ENCODE measurements around the gene ZCCHC4. TPM values are rescaled to one million over a fixed set of nuclear protein-coding genes. Genes with fewer than 3 reads are reported as not detected.

Gene ZCCHC4
- total and polyA plus RNA-seq, 4 experiments from 2014 or later: 9.2 to 14.4 (median 12.8) TPM

DNA sequence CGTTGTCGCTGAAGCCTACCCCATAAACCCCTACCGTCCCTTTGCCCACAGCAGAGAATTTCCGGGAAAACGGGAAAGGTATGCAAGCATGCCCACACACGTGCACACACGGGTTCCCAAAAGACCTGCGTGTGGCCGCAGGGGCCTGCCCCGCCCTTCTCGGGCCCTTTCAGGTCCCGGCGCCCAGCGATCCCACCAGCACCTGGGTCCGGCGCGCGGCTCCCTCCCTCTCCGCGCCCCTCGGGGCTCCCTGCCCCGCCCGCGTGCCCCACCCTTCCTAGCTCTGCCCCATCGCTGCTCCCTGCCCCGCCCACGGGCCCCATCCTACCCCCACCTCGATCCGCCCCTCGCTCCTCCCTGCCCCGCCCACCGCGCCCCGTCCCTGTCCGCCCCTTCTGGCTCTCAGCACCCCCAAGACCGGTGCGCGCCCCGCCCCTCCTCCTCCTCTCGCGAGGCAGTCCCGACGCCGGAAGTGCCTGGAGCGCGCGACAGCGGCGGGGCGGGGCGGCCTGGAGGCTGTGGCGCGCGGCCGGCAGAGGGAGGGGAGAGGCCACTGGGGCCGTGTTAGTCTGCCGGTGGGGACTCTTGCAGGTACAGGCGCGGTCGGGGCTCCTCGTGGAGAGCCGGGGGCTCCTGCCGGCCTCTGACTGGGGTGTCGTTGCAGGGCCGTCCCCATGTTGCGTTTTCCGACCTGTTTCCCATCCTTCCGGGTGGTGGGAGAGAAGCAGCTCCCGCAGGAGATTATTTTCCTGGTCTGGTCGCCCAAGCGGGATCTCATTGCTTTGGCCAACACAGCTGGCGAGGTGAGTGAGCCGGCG, 64.4 kb downstream of the ZCCHC4 start, which contains the start of gene ANAPC4:
ANAPC4 (plus strand) TSS at position 510 of the 818 bp plus-strand sequence; CDS start at position 675, 165 bp downstream.
- Mint-ChIP-seq H3K27me3 (no peaks in the 10 kb centered on the region), H3K27ac (peak within 1 kb of the TSS; percentile 65 to 92 (median 89)), H3K4me3 (peak within 1 kb of the TSS in 1 of 8 donors; percentile 80), H3K4me1 (peaks cover 3 to 13% (median 10%) of the 10 kb centered on the region in 4 donors), H3K9me3 (no peaks in the 10 kb centered on the region), H3K36me3 (peaks cover 9 to 14% of the 10 kb centered on the region in 2 donors)
- ChIA-PET CTCF (ENCODE audit: partially characterized antibody) (interaction anchor here (0.6 to 4.2 kb wide), 3 partner anchors 10 to 120 kb away, joined by 3 to 29 read pairs (median 22); partner anchors contain the start of gene ZCCHC4), POLR2A (ENCODE audit: partially characterized antibody) (interaction anchor here (0.5 to 3.0 kb wide), 9 partner anchors 9 to 792 kb away, joined by 3 to 26 read pairs (median 4); partner anchors contain the start of genes DHX15, PI4K2B, SEPSECS and ZCCHC4)
- Histone ChIP-seq H3K4me3 (ENCODE audit: low read length in 2 of 2) (peak within 1 kb of the TSS; percentile 57 to 95), H3K27me3 (ENCODE audit: insufficient read depth, low read length) (no peaks in the 10 kb centered on the region), H3K4me1 (ENCODE audit: insufficient read depth, low read length) (peaks cover 24% of the 10 kb centered on the region), H3K27ac (ENCODE audit: low read depth, low read length) (peak within 1 kb of the TSS; percentile 73), H3K36me3 (ENCODE audit: insufficient read depth, low read length) (peaks cover 6% of the 10 kb centered on the region), H3K9me3 (ENCODE audit: control insufficient read depth in 1 of 2, low read length in 2 of 2) (no peaks in the 10 kb centered on the region)
- intact Hi-C loops (cut with micrococcal nuclease): loop anchor here (1.0 to 10.0 kb wide), 8 partner anchors 65 to 1480 kb away; partner anchors contain the start of genes DHX15, PI4K2B, SEPSECS and SMIM20
- peak; percentile 92 to 97 (median 93) for DNase-seq

DNA sequence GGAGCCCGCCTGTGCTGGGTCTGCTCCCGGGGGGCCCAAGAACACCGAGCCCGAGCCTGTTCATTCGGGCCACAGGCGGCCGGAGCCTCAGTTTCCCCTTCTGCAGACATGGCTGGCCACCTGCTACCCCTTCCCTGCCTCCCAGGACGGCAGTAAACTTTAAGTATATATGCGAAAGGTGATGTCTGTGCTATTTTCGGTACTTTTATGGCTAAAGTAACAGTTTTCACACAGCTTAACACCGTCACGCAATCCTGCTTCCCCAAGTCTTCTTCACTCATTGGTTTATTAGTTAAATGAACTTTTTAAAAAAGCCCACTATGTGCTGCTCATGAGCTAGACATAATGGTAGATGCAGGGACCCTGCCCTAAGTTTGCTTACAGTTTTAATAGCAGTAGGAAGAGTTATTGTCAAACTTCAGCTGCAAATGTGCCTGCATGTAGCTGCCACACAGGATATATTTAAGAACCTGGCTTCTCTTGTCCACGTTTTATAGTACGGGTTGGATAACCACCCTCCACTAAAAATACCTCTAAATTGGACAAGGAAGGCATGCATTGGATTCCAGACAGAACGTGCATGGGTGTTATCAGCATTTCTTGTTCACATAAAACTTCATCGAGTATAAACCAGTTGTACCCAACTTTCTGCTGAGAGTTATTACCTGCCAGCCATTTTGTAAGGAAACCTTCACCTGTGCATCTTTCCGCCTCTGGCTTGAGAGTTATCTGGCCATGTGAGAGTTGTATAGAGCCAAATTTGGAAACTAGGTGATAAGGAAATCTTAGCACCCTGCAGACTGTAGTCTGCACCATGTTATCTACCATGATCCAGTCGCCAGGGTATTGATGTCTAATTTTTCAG, 65.2 kb downstream of the ZCCHC4 start:
- peak overlapping the region in 5 of 7 donors; percentile 77 to 92 (median 89) for H3K27ac Mint-ChIP-seq
- POLR2A ChIA-PET (ENCODE audit: partially characterized antibody): interaction anchor here (0.6 to 3.0 kb wide), 8 partner anchors 8 to 793 kb away, joined by 3 to 26 read pairs (median 4); partner anchors contain the start of genes DHX15, PI4K2B, SEPSECS and ZCCHC4

DNA sequence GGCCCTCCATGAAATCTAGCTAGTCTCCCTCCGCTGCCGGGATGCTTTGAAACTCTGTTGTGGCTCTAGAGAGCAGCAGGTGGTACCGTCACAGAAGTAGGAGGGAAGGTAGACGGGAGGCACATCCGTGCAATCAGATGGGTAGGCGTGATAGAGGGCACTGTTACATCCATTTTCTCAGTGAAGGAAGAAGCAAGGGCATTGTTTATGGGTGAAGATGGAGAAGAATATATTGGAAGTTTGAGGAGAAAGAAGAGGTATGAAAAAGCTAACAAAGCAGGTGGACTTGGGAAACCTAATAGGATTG, 65.8 kb downstream of the ZCCHC4 start:
- H3K27me3 Mint-ChIP-seq: no peaks in the 10 kb centered on the region
- no peaks in the 10 kb centered on the region for H3K9me3 ChIP-seq (ENCODE audit: control insufficient read depth in 1 of 2, low read length in 2 of 2)
- CTCF ChIA-PET (ENCODE audit: partially characterized antibody): interaction anchor here (4.2 kb wide), 2 partner anchors 12 to 66 kb away, joined by 22 to 29 read pairs; partner anchors contain the start of gene ZCCHC4
- H3K36me3 Mint-ChIP-seq: peaks cover 20 to 25% of the 10 kb centered on the region in 2 donors
- no peak overlapping the region for H3K27ac ChIP-seq (ENCODE audit: low read depth, low read length)
- H3K27ac Mint-ChIP-seq: no peak overlapping the region
- peak overlapping the region; percentile 57 to 95 for H3K4me3 ChIP-seq (ENCODE audit: low read length in 2 of 2)
- H3K4me1 ChIP-seq (ENCODE audit: insufficient read depth, low read length): peaks cover 24% of the 10 kb centered on the region
- H3K27me3 ChIP-seq (ENCODE audit: insufficient read depth, low read length): no peaks in the 10 kb centered on the region
- peaks cover 9% of the 10 kb centered on the region for H3K36me3 ChIP-seq (ENCODE audit: insufficient read depth, low read length)
- no peak for DNase-seq
- H3K4me1 Mint-ChIP-seq: peaks cover 3 to 13% (median 10%) of the 10 kb centered on the region in 4 donors
- intact Hi-C loops (cut with micrococcal nuclease): loop anchor here (5.0 to 10.0 kb wide), 3 partner anchors 794 to 1214 kb away; partner anchors contain the start of gene DHX15
- no peaks in the 10 kb centered on the region for H3K9me3 Mint-ChIP-seq
- no peak overlapping the region for H3K4me3 Mint-ChIP-seq
- POLR2A ChIA-PET (ENCODE audit: partially characterized antibody): interaction anchor here (2.7 to 3.0 kb wide), 3 partner anchors 66 to 218 kb away, joined by 10 to 26 read pairs (median 18); partner anchors contain the start of genes PI4K2B, SEPSECS and ZCCHC4

More for the DNA sequence above, 65.2 kb downstream of the ZCCHC4 start:
- intact Hi-C loops (cut with micrococcal nuclease): loop anchor here (1.0 to 10.0 kb wide), 8 partner anchors 66 to 1479 kb away; partner anchors contain the start of genes DHX15, PI4K2B, SEPSECS and SMIM20
- DNase-seq: peak in 2 of 5 donors; percentile 6 to 13
- Mint-ChIP-seq H3K27me3 (no peaks in the 10 kb centered on the region), H3K4me3 (no peak overlapping the region), H3K9me3 (no peaks in the 10 kb centered on the region), H3K36me3 (peaks cover 17 to 21% of the 10 kb centered on the region in 2 donors), H3K4me1 (peaks cover 3 to 13% (median 10%) of the 10 kb centered on the region in 4 donors)
- Histone ChIP-seq H3K4me1 (ENCODE audit: insufficient read depth, low read length) (peaks cover 24% of the 10 kb centered on the region), H3K27me3 (ENCODE audit: insufficient read depth, low read length) (no peaks in the 10 kb centered on the region), H3K36me3 (ENCODE audit: insufficient read depth, low read length) (peaks cover 9% of the 10 kb centered on the region), H3K9me3 (ENCODE audit: control insufficient read depth in 1 of 2, low read length in 2 of 2) (no peaks in the 10 kb centered on the region), H3K27ac (ENCODE audit: low read depth, low read length) (peak overlapping the region; percentile 73), H3K4me3 (ENCODE audit: low read length in 2 of 2) (peak overlapping the region; percentile 57 to 95)
- CTCF ChIA-PET (ENCODE audit: partially characterized antibody): interaction anchor here (0.6 to 4.2 kb wide), 3 partner anchors 11 to 119 kb away, joined by 3 to 29 read pairs (median 22); partner anchors contain the start of gene ZCCHC4

DNA sequence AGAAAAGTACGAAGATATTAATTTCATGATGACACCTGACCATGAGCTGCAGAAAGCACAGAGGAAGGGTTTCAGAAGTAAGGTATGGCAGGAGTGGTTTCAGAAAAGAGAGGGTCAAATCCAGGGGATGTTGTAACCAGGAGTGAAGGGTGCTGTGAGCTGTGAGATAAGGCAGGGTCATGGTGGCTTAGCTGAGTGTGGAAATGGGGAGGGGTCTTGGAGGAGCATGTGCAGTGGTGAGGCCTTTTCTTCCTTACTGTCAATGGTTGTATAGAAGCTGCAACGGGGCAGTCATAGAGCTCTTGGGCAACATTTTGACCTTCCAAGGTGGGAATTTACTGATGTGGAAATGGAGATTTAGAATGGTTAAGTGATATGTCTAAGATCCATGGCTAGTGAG, 67.0 kb downstream of the ZCCHC4 start:
- peaks cover 24% of the 10 kb centered on the region for H3K4me1 ChIP-seq (ENCODE audit: insufficient read depth, low read length)
- H3K9me3 ChIP-seq (ENCODE audit: control insufficient read depth in 1 of 2, low read length in 2 of 2): no peaks in the 10 kb centered on the region
- H3K9me3 Mint-ChIP-seq: peaks cover 0 to 1% (median 0%) of the 10 kb centered on the region in 8 donors
- H3K27me3 ChIP-seq (ENCODE audit: insufficient read depth, low read length): no peaks in the 10 kb centered on the region
- peaks cover 27 to 37% of the 10 kb centered on the region in 2 donors for H3K36me3 Mint-ChIP-seq
- POLR2A ChIA-PET (ENCODE audit: partially characterized antibody): no interaction called here
- intact Hi-C loops (cut with micrococcal nuclease): loop anchor here (5.0 to 10.0 kb wide), 3 partner anchors 795 to 1213 kb away; partner anchors contain the start of gene DHX15
- H3K27me3 Mint-ChIP-seq: no peaks in the 10 kb centered on the region
- H3K4me3 ChIP-seq (ENCODE audit: low read length in 2 of 2): no peak overlapping the region
- H3K27ac Mint-ChIP-seq: no peak overlapping the region
- H3K4me1 Mint-ChIP-seq: peaks cover 5 to 13% (median 11%) of the 10 kb centered on the region in 4 donors
- DNase-seq: no peak
- H3K4me3 Mint-ChIP-seq: no peak overlapping the region
- no peak overlapping the region for H3K27ac ChIP-seq (ENCODE audit: low read depth, low read length)
- CTCF ChIA-PET (ENCODE audit: partially characterized antibody): interaction anchor here (4.2 kb wide), 2 partner anchors 13 to 67 kb away, joined by 22 to 29 read pairs; partner anchors contain the start of gene ZCCHC4
- peaks cover 14% of the 10 kb centered on the region for H3K36me3 ChIP-seq (ENCODE audit: insufficient read depth, low read length)

DNA sequence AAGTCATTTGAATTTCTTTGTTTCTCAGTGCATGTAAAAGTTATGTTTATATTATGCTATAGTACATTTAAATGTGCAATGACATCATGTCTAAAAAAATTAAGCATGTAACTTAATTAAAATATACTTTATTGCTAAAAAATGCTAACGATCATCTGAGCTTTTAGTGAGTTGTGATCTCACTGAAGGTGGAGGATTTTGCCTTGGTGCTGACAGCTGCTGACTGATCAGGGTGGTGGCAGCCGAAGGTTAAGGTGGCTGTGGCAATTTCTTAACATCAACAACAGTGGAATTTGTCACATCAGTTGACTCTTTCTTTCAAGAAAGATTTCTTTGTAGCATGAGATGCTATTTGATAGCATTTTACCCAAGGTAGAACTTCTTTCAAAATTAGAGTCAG, 71.1 kb downstream of the ZCCHC4 start:
- no peak overlapping the region for H3K4me3 Mint-ChIP-seq
- no peak overlapping the region for H3K27ac Mint-ChIP-seq
- CTCF ChIA-PET (ENCODE audit: partially characterized antibody): no interaction called here
- H3K27me3 Mint-ChIP-seq: no peaks in the 10 kb centered on the region
- Histone ChIP-seq H3K4me3 (ENCODE audit: low read length in 2 of 2) (no peak overlapping the region), H3K9me3 (ENCODE audit: control insufficient read depth in 1 of 2, low read length in 2 of 2) (no peaks in the 10 kb centered on the region), H3K27ac (ENCODE audit: low read depth, low read length) (no peak overlapping the region), H3K36me3 (ENCODE audit: insufficient read depth, low read length) (peaks cover 27% of the 10 kb centered on the region), H3K4me1 (ENCODE audit: insufficient read depth, low read length) (peaks cover 12% of the 10 kb centered on the region), H3K27me3 (ENCODE audit: insufficient read depth, low read length) (no peaks in the 10 kb centered on the region)
- peaks cover 0 to 1% (median 0%) of the 10 kb centered on the region in 8 donors for H3K9me3 Mint-ChIP-seq
- intact Hi-C loops (cut with micrococcal nuclease): no loop called here
- peaks cover 38 to 62% of the 10 kb centered on the region in 2 donors for H3K36me3 Mint-ChIP-seq
- POLR2A ChIA-PET (ENCODE audit: partially characterized antibody): no interaction called here
- DNase-seq: no peak
- H3K4me1 Mint-ChIP-seq: peaks cover 0 to 8% (median 4%) of the 10 kb centered on the region in 4 donors

DNA sequence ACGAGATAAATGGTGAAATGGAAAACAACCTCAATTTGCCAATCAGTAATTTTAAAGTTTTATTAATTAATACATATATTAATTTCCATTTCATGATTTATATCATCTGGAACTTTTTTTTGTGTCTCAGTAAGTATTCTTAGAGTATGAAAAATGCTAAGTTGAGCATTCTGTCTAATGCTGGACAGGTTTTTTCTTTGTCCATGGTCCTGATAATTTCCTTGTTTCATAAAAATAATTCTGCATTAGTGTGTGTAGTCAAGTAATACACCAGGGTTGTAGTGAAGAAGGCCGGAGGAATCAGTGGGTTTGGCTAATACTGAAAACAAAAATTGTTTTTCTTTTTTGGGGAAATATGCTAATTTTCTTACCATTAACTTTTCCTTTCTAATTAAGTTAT, 74.4 kb downstream of the ZCCHC4 start:
- Mint-ChIP-seq H3K36me3 (peaks cover 43 to 77% of the 10 kb centered on the region in 2 donors), H3K4me1 (peaks cover 0 to 5% (median 2%) of the 10 kb centered on the region in 4 donors), H3K4me3 (no peak overlapping the region), H3K27ac (peak overlapping the region in 1 of 7 donors; percentile 53), H3K27me3 (no peaks in the 10 kb centered on the region), H3K9me3 (peaks cover 0 to 1% (median 0%) of the 10 kb centered on the region in 8 donors)
- intact Hi-C loops (cut with micrococcal nuclease): no loop called here
- Histone ChIP-seq H3K4me3 (ENCODE audit: low read length in 2 of 2) (no peak overlapping the region), H3K36me3 (ENCODE audit: insufficient read depth, low read length) (peaks cover 38% of the 10 kb centered on the region), H3K4me1 (ENCODE audit: insufficient read depth, low read length) (no peaks in the 10 kb centered on the region), H3K27me3 (ENCODE audit: insufficient read depth, low read length) (no peaks in the 10 kb centered on the region), H3K9me3 (ENCODE audit: control insufficient read depth in 1 of 2, low read length in 2 of 2) (no peaks in the 10 kb centered on the region), H3K27ac (ENCODE audit: low read depth, low read length) (no peak overlapping the region)
- DNase-seq: no peak
- ChIA-PET POLR2A (ENCODE audit: partially characterized antibody) (no interaction called here), CTCF (ENCODE audit: partially characterized antibody) (no interaction called here)
